ENCODE data around the gene GPR68.
"Not testable (repeated sequence)": the region's sequence is repeated elsewhere in the genome, so short reads cannot be mapped to it uniquely, and the experiment has no call there.

GPR68 gene

GRCh38 chr14:91252871-91253794, 8.6 kb upstream of the GPR68 start:
- peak; percentile 54 for DNase-seq (ENCODE audit: low spot score)
- peaks cover 42% of the 10 kb centered on the region for H3K36me3 Mint-ChIP-seq (ENCODE audit: low read depth)
- no peaks in the 10 kb centered on the region for H3K27me3 Mint-ChIP-seq (ENCODE audit: low read depth)
- H3K4me1 Mint-ChIP-seq (ENCODE audit: low read depth), result peaks cover 73% of the 10 kb centered on the region
- H3K27ac Mint-ChIP-seq, result peak overlapping the region; percentile 80
- no peaks in the 10 kb centered on the region for H3K9me3 Mint-ChIP-seq
- H3K4me3 Mint-ChIP-seq, result peak overlapping the region; percentile 66

- Mint-ChIP-seq H3K4me1 (ENCODE audit: low read depth) (peaks cover 73% of the 10 kb centered on the region), H3K4me3 (peak overlapping the region; percentile 79), H3K27ac (peak overlapping the region; percentile 96), H3K36me3 (ENCODE audit: low read depth) (peaks cover 54% of the 10 kb centered on the region), H3K27me3 (ENCODE audit: low read depth) (no peaks in the 10 kb centered on the region), H3K9me3 (no peaks in the 10 kb centered on the region)
- no peak for DNase-seq (ENCODE audit: low spot score)
Measured at GRCh38 chr14:91250912-91251311, 6.4 kb upstream of the GPR68 start.

GRCh38 chr14:91249841-91250616, 5.5 kb upstream of the GPR68 start:
- Mint-ChIP-seq H3K27ac (peak overlapping the region; percentile 96), H3K27me3 (ENCODE audit: low read depth) (no peaks in the 10 kb centered on the region), H3K4me3 (peak overlapping the region; percentile 79), H3K9me3 (no peaks in the 10 kb centered on the region), H3K36me3 (ENCODE audit: low read depth) (peaks cover 59% of the 10 kb centered on the region), H3K4me1 (ENCODE audit: low read depth) (peaks cover 73% of the 10 kb centered on the region)
- peak; percentile 55 for DNase-seq (ENCODE audit: low spot score)

- Mint-ChIP-seq H3K9me3 (no peaks in the 10 kb centered on the region), H3K4me1 (ENCODE audit: low read depth) (peaks cover 78% of the 10 kb centered on the region), H3K4me3 (peak overlapping the region; percentile 88), H3K27ac (peak overlapping the region; percentile 89), H3K27me3 (ENCODE audit: low read depth) (no peaks in the 10 kb centered on the region), H3K36me3 (ENCODE audit: low read depth) (peaks cover 85% of the 10 kb centered on the region)
- peak; percentile 83 for DNase-seq (ENCODE audit: low spot score)
Measured at GRCh38 chr14:91246051-91246852, 1.7 kb upstream of the GPR68 start.

- Mint-ChIP-seq H3K36me3 (ENCODE audit: low read depth) (peaks cover 86% of the 10 kb centered on the region), H3K4me1 (ENCODE audit: low read depth) (peaks cover 75% of the 10 kb centered on the region), H3K27ac (peak overlapping the region; percentile 89), H3K4me3 (peak overlapping the region; percentile 88)
- not testable (repeated sequence) for H3K27me3 Mint-ChIP-seq (ENCODE audit: low read depth); DNase-seq (ENCODE audit: low spot score); H3K9me3 Mint-ChIP-seq
Measured at GRCh38 chr14:91245616-91246015, 1.1 kb upstream of the GPR68 start.

- Mint-ChIP-seq H3K27ac (peak overlapping the region; percentile 89), H3K9me3 (no peaks in the 10 kb centered on the region), H3K27me3 (ENCODE audit: low read depth) (no peaks in the 10 kb centered on the region), H3K4me3 (peak overlapping the region; percentile 88), H3K4me1 (ENCODE audit: low read depth) (peaks cover 72% of the 10 kb centered on the region), H3K36me3 (ENCODE audit: low read depth) (peaks cover 85% of the 10 kb centered on the region)
- no peak for DNase-seq (ENCODE audit: low spot score)
Measured at GRCh38 chr14:91245029-91245428, 525 bp upstream of the GPR68 start.

GRCh38 chr14:91243074-91243471, 1.4 kb downstream of the GPR68 start:
- peak overlapping the region; percentile 88 for H3K4me3 Mint-ChIP-seq
- H3K9me3 Mint-ChIP-seq, result no peaks in the 10 kb centered on the region
- H3K27ac Mint-ChIP-seq, result peak overlapping the region; percentile 89
- no peaks in the 10 kb centered on the region for H3K27me3 Mint-ChIP-seq (ENCODE audit: low read depth)
- H3K4me1 Mint-ChIP-seq (ENCODE audit: low read depth), result peaks cover 75% of the 10 kb centered on the region
- DNase-seq (ENCODE audit: low spot score), result no peak
- H3K36me3 Mint-ChIP-seq (ENCODE audit: low read depth), result peaks cover 90% of the 10 kb centered on the region

- peaks cover 90% of the 10 kb centered on the region for H3K36me3 Mint-ChIP-seq (ENCODE audit: low read depth)
- no peaks in the 10 kb centered on the region for H3K9me3 Mint-ChIP-seq
- no peaks in the 10 kb centered on the region for H3K27me3 Mint-ChIP-seq (ENCODE audit: low read depth)
Measured at GRCh38 chr14:91242635-91243034, 1.9 kb downstream of the GPR68 start.

GRCh38 chr14:91241863-91242262, 2.6 kb downstream of the GPR68 start:
- peaks cover 72% of the 10 kb centered on the region for H3K4me1 Mint-ChIP-seq (ENCODE audit: low read depth)
- H3K4me3 Mint-ChIP-seq, result peak overlapping the region; percentile 88

More at GRCh38 chr14:91242635-91243034, 1.9 kb downstream of the GPR68 start:
- no peak for DNase-seq (ENCODE audit: low spot score)
- H3K4me1 Mint-ChIP-seq (ENCODE audit: low read depth), result peaks cover 75% of the 10 kb centered on the region
- H3K4me3 Mint-ChIP-seq, result peak overlapping the region; percentile 88
- H3K27ac Mint-ChIP-seq, result peak overlapping the region; percentile 89

GRCh38 chr14:91238661-91239060, 5.8 kb downstream of the GPR68 start:
- peak overlapping the region; percentile 88 for H3K4me3 Mint-ChIP-seq
- H3K9me3 Mint-ChIP-seq, result no peaks in the 10 kb centered on the region
- H3K27ac Mint-ChIP-seq, result peak overlapping the region; percentile 32
- no peak for DNase-seq (ENCODE audit: low spot score)
- peaks cover 86% of the 10 kb centered on the region for H3K36me3 Mint-ChIP-seq (ENCODE audit: low read depth)
- H3K27me3 Mint-ChIP-seq (ENCODE audit: low read depth), result no peaks in the 10 kb centered on the region
- H3K4me1 Mint-ChIP-seq (ENCODE audit: low read depth), result peaks cover 58% of the 10 kb centered on the region

More at GRCh38 chr14:91241863-91242262, 2.6 kb downstream of the GPR68 start:
- H3K36me3 Mint-ChIP-seq (ENCODE audit: low read depth), result peaks cover 89% of the 10 kb centered on the region
- no peaks in the 10 kb centered on the region for H3K9me3 Mint-ChIP-seq
- H3K27ac Mint-ChIP-seq, result peak overlapping the region; percentile 89
- DNase-seq (ENCODE audit: low spot score), result no peak
- no peaks in the 10 kb centered on the region for H3K27me3 Mint-ChIP-seq (ENCODE audit: low read depth)

- Mint-ChIP-seq H3K27ac (peak overlapping the region; percentile 56), H3K36me3 (ENCODE audit: low read depth) (peaks cover 85% of the 10 kb centered on the region), H3K9me3 (no peaks in the 10 kb centered on the region), H3K27me3 (ENCODE audit: low read depth) (no peaks in the 10 kb centered on the region), H3K4me3 (peak overlapping the region; percentile 88), H3K4me1 (ENCODE audit: low read depth) (peaks cover 54% of the 10 kb centered on the region)
- no peak for DNase-seq (ENCODE audit: low spot score)
Measured at GRCh38 chr14:91238085-91238484, 6.4 kb downstream of the GPR68 start.

- Mint-ChIP-seq H3K4me1 (ENCODE audit: low read depth) (peaks cover 55% of the 10 kb centered on the region), H3K36me3 (ENCODE audit: low read depth) (peaks cover 85% of the 10 kb centered on the region), H3K4me3 (no peak overlapping the region), H3K27ac (peak overlapping the region; percentile 39), H3K27me3 (ENCODE audit: low read depth) (no peaks in the 10 kb centered on the region), H3K9me3 (no peaks in the 10 kb centered on the region)
- DNase-seq (ENCODE audit: low spot score), result no peak
Measured at GRCh38 chr14:91237219-91237618, 7.3 kb downstream of the GPR68 start.

GRCh38 chr14:91235841-91236240, 8.7 kb downstream of the GPR68 start:
- no peak for DNase-seq (ENCODE audit: low spot score)
- Mint-ChIP-seq H3K27me3 (ENCODE audit: low read depth) (no peaks in the 10 kb centered on the region), H3K27ac (peak overlapping the region; percentile 16), H3K4me3 (no peak overlapping the region), H3K36me3 (ENCODE audit: low read depth) (peaks cover 84% of the 10 kb centered on the region), H3K9me3 (peaks cover 6% of the 10 kb centered on the region), H3K4me1 (ENCODE audit: low read depth) (peaks cover 56% of the 10 kb centered on the region)
